ENCODE measurements around the gene NSG1. TPM values are rescaled to one million over a fixed set of nuclear protein-coding genes. Genes with fewer than 3 reads are reported as not detected.
A peak's percentile ranks its signal among the peaks of the same experiment; 100 is the strongest.
"Not testable (repeated sequence)": the region's sequence is repeated elsewhere in the genome, so short reads cannot be mapped to it uniquely, and the experiment has no call there.

Gene NSG1, protein sequence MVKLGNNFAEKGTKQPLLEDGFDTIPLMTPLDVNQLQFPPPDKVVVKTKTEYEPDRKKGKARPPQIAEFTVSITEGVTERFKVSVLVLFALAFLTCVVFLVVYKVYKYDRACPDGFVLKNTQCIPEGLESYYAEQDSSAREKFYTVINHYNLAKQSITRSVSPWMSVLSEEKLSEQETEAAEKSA
- polyA plus RNA-seq, result 0.69 TPM

- Mint-ChIP-seq H3K4me3 (peak within 1 kb of the TSS in 3 of 4 donors; percentile 63 to 90 (median 86)), H3K4me1 (peaks cover 5 to 11% (median 8%) of the 10 kb centered on the region in 3 donors), H3K27me3 (peaks cover 48% of the 10 kb centered on the region), H3K36me3 (no peaks in the 10 kb centered on the region), H3K9me3 (no peaks in the 10 kb centered on the region), H3K27ac (no peak within 1 kb of the TSS)
Measured at GRCh38 chr4:4386736-4387392, at the start of gene NSG1. TSS of gene NSG1 (plus strand) at chr4:4387102. CDS start at chr4:4387630, 528 bp downstream.

DNA sequence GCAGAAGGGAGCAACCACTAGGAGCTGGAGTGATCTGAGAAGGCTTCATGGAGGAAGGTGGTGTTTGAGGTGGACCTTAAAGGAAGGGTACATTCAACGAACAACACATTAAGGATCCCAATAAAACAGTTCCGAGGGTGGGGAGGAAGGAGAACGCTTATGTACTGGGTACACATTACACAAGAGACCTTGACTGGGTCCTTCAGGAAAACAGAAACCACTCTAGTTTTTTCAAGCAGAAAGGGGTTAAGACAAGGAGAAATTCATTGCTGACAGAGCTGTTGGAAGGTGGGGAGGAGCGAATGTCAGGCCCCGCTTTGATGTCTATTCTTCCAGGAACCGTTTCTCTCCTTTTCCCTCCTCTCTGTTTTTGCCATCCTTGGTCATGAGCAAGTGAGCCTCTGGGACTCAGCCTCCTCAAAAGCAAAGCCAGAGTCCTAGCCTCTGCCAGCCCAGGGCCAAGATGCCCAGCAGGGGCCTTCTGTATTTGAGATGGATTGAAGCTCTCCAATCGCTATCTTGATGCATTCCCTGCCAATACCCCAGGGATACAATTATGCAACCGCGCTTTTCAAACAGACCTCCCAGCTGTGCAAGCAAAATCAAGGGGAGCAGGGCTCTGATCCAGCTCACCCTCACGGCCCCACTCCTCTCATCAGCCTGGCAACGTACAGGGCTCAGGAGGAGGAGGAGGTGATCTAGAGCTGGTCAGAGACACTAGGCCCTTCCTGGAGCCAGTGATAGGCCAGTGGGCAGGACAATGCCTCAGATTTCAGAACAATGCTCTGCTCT is 48.5 kb upstream of the NSG1 start:
- Mint-ChIP-seq H3K27me3 (peaks cover 15% of the 10 kb centered on the region), H3K36me3 (no peaks in the 10 kb centered on the region), H3K27ac (no peak overlapping the region), H3K9me3 (no peaks in the 10 kb centered on the region), H3K4me3 (no peak overlapping the region), H3K4me1 (peaks cover 2 to 7% (median 5%) of the 10 kb centered on the region in 3 donors)

DNA sequence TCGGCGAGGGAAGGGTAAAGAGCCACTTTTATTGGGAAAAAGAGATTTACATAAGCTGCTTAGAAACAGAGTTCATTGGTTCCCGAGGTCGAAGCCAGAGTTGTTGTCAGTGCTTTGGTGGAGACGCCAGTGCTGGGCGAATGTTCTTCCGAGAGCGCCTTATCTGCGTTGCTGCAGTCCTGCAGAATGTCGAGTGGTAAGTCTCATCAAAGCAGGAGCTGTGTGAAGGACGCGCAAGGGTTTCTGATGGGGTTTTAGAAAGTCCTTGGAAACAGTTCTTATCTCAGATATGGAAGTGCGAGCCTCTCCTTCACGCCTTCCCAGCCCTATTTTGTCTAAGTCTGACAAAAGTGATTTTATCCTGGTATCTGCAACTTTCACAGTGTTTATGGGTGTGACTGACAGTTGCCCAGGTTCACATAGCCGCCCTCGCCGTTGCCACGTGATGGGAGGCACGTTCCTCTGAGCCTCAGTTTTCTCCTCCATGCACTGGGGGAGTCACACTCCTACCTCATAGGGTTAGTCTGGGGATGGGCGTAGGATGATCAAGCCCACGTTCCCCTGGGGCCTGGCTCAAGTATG is 47.3 kb upstream of the NSG1 start:
- Mint-ChIP-seq H3K4me1 (peaks cover 7 to 9% (median 8%) of the 10 kb centered on the region in 3 donors), H3K27me3 (peaks cover 16% of the 10 kb centered on the region), H3K9me3 (no peaks in the 10 kb centered on the region), H3K27ac (no peak overlapping the region), H3K36me3 (no peaks in the 10 kb centered on the region), H3K4me3 (no peak overlapping the region)

GRCh38 chr4:4341861-4342650 is 44.8 kb upstream of the NSG1 start:
- Mint-ChIP-seq H3K27me3 (peaks cover 18% of the 10 kb centered on the region), H3K36me3 (peaks cover 2% of the 10 kb centered on the region), H3K4me1 (peaks cover 10 to 18% (median 17%) of the 10 kb centered on the region in 3 donors), H3K4me3 (no peak overlapping the region), H3K27ac (no peak overlapping the region), H3K9me3 (no peaks in the 10 kb centered on the region)

DNA sequence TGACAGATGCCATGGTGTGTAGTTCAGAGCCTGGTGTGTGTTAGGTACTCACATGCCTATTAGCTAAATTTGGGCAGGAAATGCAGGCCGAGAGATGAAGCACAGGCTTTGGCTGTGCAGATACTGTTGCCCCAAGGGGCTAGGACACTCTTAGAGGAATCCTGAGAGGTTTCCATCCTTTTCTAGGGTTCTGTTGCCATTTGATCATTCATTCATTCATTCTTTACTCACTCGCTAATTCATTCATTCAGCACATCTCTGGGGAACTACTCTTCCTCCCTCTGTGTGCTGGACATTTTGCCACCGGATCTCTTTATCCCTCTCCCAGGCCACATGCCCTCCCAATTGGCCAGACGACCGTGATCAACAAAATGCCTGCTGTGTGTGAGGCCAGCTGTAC is 43.9 kb upstream of the NSG1 start:
- peaks cover 2% of the 10 kb centered on the region for H3K36me3 Mint-ChIP-seq
- H3K9me3 Mint-ChIP-seq, result no peaks in the 10 kb centered on the region
- H3K4me1 Mint-ChIP-seq, result peaks cover 10 to 20% (median 17%) of the 10 kb centered on the region in 3 donors
- H3K4me3 Mint-ChIP-seq, result no peak overlapping the region
- peaks cover 27% of the 10 kb centered on the region for H3K27me3 Mint-ChIP-seq
- H3K27ac Mint-ChIP-seq, result peak overlapping the region; percentile 22 to 52 (median 41)

DNA sequence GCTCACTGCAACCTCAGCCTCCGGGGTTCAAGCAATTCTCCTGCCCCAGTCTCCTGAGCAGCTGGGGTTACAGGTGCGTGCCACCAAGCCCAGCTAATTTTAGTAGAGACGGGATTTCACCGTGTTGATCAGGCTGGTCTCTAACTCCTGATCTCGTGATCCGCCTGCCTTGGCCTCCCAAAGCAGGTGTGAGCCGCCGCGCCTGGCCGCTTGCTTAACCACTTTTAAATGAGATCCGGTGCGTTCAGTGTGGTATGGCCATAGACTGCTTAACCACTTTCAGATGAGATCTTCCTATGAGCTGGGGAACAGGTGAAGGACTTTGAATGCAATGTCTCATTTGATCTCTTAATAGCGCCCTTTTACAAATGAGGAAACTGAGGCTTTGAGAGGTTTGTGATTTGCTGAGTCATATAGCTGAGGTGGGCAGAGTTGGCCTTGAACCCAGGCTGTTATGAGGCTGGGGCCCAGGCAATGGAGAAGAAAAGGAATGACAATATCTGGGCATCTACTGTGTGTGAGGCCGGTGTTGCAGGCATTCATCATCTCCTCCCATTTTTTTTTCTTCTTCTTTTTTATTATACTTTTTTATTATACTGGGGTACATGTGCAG is 41.9 kb upstream of the NSG1 start:
- Mint-ChIP-seq H3K27ac (peak overlapping the region in 2 of 3 donors; percentile 6 to 60), H3K9me3 (peaks cover 0 to 4% (median 3%) of the 10 kb centered on the region in 3 donors), H3K27me3 (peaks cover 41% of the 10 kb centered on the region), H3K4me1 (peaks cover 14 to 24% (median 17%) of the 10 kb centered on the region in 3 donors), H3K36me3 (peaks cover 2% of the 10 kb centered on the region), H3K4me3 (peak overlapping the region; percentile 8 to 83 (median 63))

- no peak overlapping the region for H3K27ac Mint-ChIP-seq
- H3K36me3 Mint-ChIP-seq, result peaks cover 2% of the 10 kb centered on the region
- H3K27me3 Mint-ChIP-seq, result peaks cover 43% of the 10 kb centered on the region
- H3K4me1 Mint-ChIP-seq, result peaks cover 14 to 24% (median 17%) of the 10 kb centered on the region in 3 donors
- H3K9me3 Mint-ChIP-seq, result peaks cover 0 to 4% (median 3%) of the 10 kb centered on the region in 3 donors
- H3K4me3 Mint-ChIP-seq, result no peak overlapping the region
Measured at GRCh38 chr4:4347585-4347984, 39.3 kb upstream of the NSG1 start.

DNA sequence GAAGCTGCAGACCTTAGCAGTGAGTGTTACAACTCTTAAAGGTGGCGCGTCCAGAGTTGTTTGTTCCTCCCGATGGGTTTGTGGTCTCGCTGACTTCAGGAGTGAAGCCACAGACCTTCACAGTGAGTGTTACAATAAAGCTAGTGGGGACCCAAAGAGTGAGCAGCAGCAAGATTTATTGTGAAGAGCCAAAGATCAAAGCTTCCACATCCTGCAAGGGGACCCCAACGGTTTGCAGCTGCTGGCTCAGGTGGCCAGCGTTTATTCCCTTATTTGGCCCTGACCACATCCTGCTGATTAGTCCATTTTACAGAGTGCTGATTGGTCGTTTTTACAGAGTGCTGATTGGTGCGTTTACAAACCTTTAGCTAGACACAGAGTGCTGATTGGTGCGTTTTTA is 38.3 kb upstream of the NSG1 start:
- H3K9me3 Mint-ChIP-seq, H3K4me3 Mint-ChIP-seq, H3K36me3 Mint-ChIP-seq: not testable (repeated sequence)
- Mint-ChIP-seq H3K27me3 (peaks cover 43% of the 10 kb centered on the region), H3K4me1 (peaks cover 13 to 24% (median 14%) of the 10 kb centered on the region in 3 donors), H3K27ac (peak overlapping the region in 1 of 3 donors; percentile 53)

DNA sequence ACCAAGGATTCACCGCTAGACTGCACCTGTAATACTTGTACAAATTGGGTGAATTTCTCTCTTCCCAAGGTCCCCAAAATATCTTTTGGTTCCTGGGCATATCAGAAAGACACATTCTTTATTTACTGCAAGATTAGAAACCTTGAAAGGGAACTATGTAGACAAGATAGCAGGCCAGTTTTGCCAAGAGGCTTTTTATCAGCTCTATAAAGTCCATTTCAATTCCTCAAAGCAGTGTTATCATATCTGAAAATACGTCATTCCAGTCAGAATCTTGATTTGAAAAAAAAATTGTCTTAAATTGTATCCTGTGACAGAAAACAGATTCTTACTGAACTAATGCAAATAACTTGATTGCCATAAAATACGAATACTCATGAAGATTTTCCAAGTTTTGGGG is 37.0 kb upstream of the NSG1 start:
- Mint-ChIP-seq H3K27ac (no peak overlapping the region), H3K9me3 (peaks cover 2 to 4% (median 3%) of the 10 kb centered on the region in 3 donors), H3K36me3 (no peaks in the 10 kb centered on the region), H3K27me3 (peaks cover 37% of the 10 kb centered on the region), H3K4me1 (peaks cover 8 to 16% (median 9%) of the 10 kb centered on the region in 3 donors), H3K4me3 (no peak overlapping the region)

DNA sequence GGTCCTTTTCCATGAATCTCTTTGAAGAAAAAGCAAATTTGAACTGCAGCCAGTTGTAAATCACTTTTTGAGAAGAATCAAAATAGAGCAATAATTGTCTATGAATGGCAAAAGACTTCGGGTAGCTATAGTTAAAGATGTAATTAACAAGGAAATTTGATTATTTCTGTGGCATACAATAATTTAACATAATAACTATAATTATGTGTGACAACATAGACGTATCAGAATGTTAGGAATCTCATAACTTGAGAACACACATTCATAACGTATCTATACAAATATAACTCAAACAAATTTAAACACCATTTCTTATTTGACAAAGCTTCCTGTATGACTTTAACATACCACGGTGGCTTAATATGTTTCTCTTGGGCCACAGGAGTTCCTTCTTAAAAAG is 36.0 kb upstream of the NSG1 start:
- Mint-ChIP-seq H3K4me1 (peaks cover 0 to 8% (median 4%) of the 10 kb centered on the region in 3 donors), H3K27me3 (peaks cover 32% of the 10 kb centered on the region), H3K27ac (no peak overlapping the region), H3K36me3 (no peaks in the 10 kb centered on the region), H3K9me3 (peaks cover 2 to 4% (median 3%) of the 10 kb centered on the region in 3 donors), H3K4me3 (no peak overlapping the region)

GRCh38 chr4:4355302-4355701 is 31.6 kb upstream of the NSG1 start:
- Mint-ChIP-seq H3K36me3 (no peaks in the 10 kb centered on the region), H3K4me3 (no peak overlapping the region), H3K27me3 (peaks cover 28% of the 10 kb centered on the region), H3K27ac (no peak overlapping the region), H3K4me1 (no peaks in the 10 kb centered on the region), H3K9me3 (peaks cover 0 to 2% (median 0%) of the 10 kb centered on the region in 3 donors)

DNA sequence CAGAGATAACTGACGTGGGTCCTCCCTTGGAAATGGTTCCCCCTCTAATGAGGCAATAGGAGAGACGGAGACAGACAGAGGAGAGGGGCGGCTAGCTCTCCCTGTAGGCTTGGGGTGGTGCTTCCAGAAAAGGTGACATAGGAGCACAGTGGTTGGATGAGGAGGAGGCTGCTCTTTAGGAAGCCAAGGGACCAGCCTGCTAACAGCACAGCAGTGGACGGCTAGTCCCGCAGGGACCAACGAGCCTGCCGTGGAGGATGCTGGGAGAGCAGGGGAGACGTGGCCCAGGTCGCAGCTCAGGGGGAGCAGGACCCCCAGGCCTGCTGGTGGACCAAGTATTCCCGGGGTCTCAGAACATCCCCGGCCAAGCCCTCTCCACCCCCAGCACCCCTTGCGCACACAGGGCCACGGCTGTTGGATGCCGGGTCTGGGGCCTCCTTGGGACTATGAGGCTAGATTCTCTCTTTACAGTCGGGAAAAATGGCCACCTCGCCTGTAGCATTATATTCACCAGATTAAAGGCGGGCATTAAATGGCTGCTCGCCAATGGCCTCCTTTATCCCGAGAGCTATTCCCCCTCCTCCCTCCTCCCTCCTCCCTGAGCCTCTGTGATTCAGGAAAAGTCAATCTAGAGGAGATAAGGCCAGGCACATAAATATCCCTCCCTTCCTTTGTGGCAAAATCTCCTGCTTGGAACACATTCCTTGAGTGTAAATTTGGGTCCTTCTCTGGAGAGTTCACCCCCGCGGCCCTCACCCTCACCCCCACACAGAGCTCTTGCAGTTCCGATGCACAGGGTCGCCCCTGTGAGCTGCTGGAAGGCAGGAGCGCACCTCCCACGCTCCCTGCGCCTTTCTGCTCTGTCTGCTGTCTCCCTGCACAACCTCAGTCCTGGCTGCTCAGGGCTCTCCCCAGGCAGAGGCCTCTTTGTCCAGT is 30.5 kb upstream of the NSG1 start:
- Mint-ChIP-seq H3K27ac (no peak overlapping the region), H3K27me3 (peaks cover 33% of the 10 kb centered on the region), H3K9me3 (peaks cover 0 to 2% (median 0%) of the 10 kb centered on the region in 3 donors), H3K4me3 (no peak overlapping the region), H3K4me1 (no peaks in the 10 kb centered on the region), H3K36me3 (no peaks in the 10 kb centered on the region)
